ENCODE data around the gene TPRG1. TPM values are rescaled to one million over a fixed set of nuclear protein-coding genes. Genes with fewer than 3 reads are reported as not detected.

The TPRG1 gene
- total and polyA plus RNA-seq, 2 experiments from 2014 or later: 0.43 TPM; not detected in 1

DNA sequence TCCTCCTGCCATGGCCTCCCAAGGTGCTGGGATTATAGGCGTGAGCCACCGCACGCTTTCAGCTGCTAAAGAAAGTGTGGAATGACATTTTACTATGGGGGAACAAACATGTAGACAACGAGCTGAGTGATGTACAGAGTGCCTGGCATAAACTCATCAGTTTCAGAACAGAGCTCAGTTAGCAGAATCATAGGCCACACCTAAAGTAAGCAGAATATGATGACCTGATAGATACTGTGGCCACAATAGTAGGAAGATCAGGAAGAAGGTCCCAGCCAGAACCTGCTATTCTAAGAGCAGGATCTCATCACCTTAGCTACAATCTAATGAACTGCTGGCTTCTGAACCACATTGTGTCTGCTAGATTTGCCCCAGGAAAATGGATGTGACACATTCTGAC, 158.3 kb downstream of the TPRG1 start:
- Histone ChIP-seq H3K9me3 (ENCODE audit: low read depth) (no peaks in the 10 kb centered on the region), H3K4me3 (no peak overlapping the region), H3K27ac (no peak overlapping the region), H3K4me2 (no peak overlapping the region), H3K79me2 (no peaks in the 10 kb centered on the region), H3K36me3 (replicated peaks; ENCODE audit: insufficient read depth, low read depth) (no peaks in the 10 kb centered on the region), H2AFZ (no peak overlapping the region), H4K20me1 (ENCODE audit: insufficient read depth, poor library complexity, severe bottlenecking) (no peaks in the 10 kb centered on the region), H3K27me3 (no peaks in the 10 kb centered on the region), H3K4me1 (ENCODE audit: insufficient read depth) (peaks cover 8% of the 10 kb centered on the region), H3K9me2 (replicated peaks; ENCODE audit: insufficient read depth) (no peaks in the 10 kb centered on the region)
- 95% methylated on average over 4 of the region's 4 CpGs for WGBS (ENCODE audit: low lambda C conversion rate, missing lambda C conversion rate)
- no peak for DNase-seq (ENCODE audit: low spot score)
- TF ChIP-seq CTCF (IDR thresholded peaks at IDR 0.05; ENCODE audit: poor library complexity) (no peak), EZH2phosphoT487 (IDR thresholded peaks at IDR 0.05; ENCODE audit: low read depth, severe bottlenecking, unreplicated experiment) (no peak), EZH2 (IDR thresholded peaks at IDR 0.05; ENCODE audit: borderline replicate concordance) (no peak)

DNA sequence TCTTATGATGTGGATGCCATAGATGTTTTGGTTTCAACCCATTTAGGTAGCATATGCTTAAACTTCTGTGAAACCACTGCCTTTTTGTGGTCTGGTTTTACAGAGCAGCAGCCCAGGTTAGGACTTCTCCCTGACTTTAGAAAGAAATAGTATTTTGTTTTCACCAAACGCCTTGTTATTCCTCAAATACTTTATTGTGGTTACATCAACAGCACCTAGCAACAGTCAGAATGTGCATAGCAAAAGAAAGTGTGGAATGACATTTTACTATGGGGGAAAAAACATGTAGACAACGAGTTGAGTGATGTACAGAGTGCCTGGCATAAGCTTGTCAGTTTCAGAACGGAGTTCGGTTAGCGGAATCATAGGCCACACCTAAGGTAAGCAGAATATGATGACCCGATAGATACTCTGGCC, 159.2 kb downstream of the TPRG1 start:
- WGBS (ENCODE audit: low lambda C conversion rate, missing lambda C conversion rate): 84% methylated on average over 6 of the region's 6 CpGs

GRCh38 chr3:189334064-189334920, 162.5 kb downstream of the TPRG1 start:
- Histone ChIP-seq H3K36me3 (replicated peaks; ENCODE audit: insufficient read depth, low read depth) (no peaks in the 10 kb centered on the region), H3K79me2 (no peaks in the 10 kb centered on the region), H3K27me3 (no peaks in the 10 kb centered on the region), H3K4me3 (no peak overlapping the region), H3K4me1 (ENCODE audit: insufficient read depth) (no peaks in the 10 kb centered on the region), H3K9me2 (replicated peaks; ENCODE audit: insufficient read depth) (no peaks in the 10 kb centered on the region), H3K4me2 (no peak overlapping the region), H2AFZ (no peak overlapping the region), H3K9me3 (ENCODE audit: low read depth) (no peaks in the 10 kb centered on the region), H3K27ac (no peak overlapping the region), H4K20me1 (ENCODE audit: insufficient read depth, poor library complexity, severe bottlenecking) (no peaks in the 10 kb centered on the region)
- TF ChIP-seq EZH2phosphoT487 (IDR thresholded peaks at IDR 0.05; ENCODE audit: low read depth, severe bottlenecking, unreplicated experiment): no peak
- no peak for TF ChIP-seq CTCF (IDR thresholded peaks at IDR 0.05; ENCODE audit: poor library complexity)
- TF ChIP-seq EZH2 (IDR thresholded peaks at IDR 0.05; ENCODE audit: borderline replicate concordance): no peak
- DNase-seq (ENCODE audit: low spot score): no peak
- 55% methylated on average over 3 of the region's 3 CpGs for WGBS (ENCODE audit: low lambda C conversion rate, missing lambda C conversion rate)

More for the DNA sequence above, 159.2 kb downstream of the TPRG1 start:
- H3K36me3 ChIP-seq (replicated peaks; ENCODE audit: insufficient read depth, low read depth): no peaks in the 10 kb centered on the region
- no peaks in the 10 kb centered on the region for H4K20me1 ChIP-seq (ENCODE audit: insufficient read depth, poor library complexity, severe bottlenecking)
- no peaks in the 10 kb centered on the region for H3K9me2 ChIP-seq (replicated peaks; ENCODE audit: insufficient read depth)
- TF ChIP-seq CTCF (IDR thresholded peaks at IDR 0.05; ENCODE audit: poor library complexity) (no peak), EZH2 (IDR thresholded peaks at IDR 0.05; ENCODE audit: borderline replicate concordance) (no peak), EZH2phosphoT487 (IDR thresholded peaks at IDR 0.05; ENCODE audit: low read depth, severe bottlenecking, unreplicated experiment) (no peak)
- DNase-seq (ENCODE audit: low spot score): no peak
- H3K27me3 ChIP-seq: no peaks in the 10 kb centered on the region
- H3K9me3 ChIP-seq (ENCODE audit: low read depth): no peaks in the 10 kb centered on the region
- H3K4me2 ChIP-seq: no peak overlapping the region
- H3K27ac ChIP-seq: no peak overlapping the region
- no peaks in the 10 kb centered on the region for H3K79me2 ChIP-seq
- H3K4me1 ChIP-seq (ENCODE audit: insufficient read depth): no peaks in the 10 kb centered on the region
- H2AFZ ChIP-seq: no peak overlapping the region
- no peak overlapping the region for H3K4me3 ChIP-seq

All from hepatocyte (in vitro differentiated cells).